ENCODE measurements around the gene DGKH.

- TF ChIP-seq IRF2 (CRISPR knock-in tag; IDR thresholded peaks at IDR 0.05), result no peak
- no peak for TF ChIP-seq REPIN1 (CRISPR knock-in tag; IDR thresholded peaks at IDR 0.05; ENCODE audit: borderline replicate concordance, low read depth)
- no peak for TF ChIP-seq MTF2 (CRISPR knock-in tag; IDR thresholded peaks at IDR 0.05; ENCODE audit: borderline replicate concordance)
- TF ChIP-seq YEATS4 (CRISPR knock-in tag; IDR thresholded peaks at IDR 0.05; ENCODE audit: borderline replicate concordance), result no peak
- TF ChIP-seq FOXK2 (IDR thresholded peaks at IDR 0.05), result no peak
- TF ChIP-seq ZNF138 (CRISPR knock-in tag; IDR thresholded peaks at IDR 0.05; ENCODE audit: low read depth), result no peak
- no peak for TF ChIP-seq ONECUT2 (CRISPR knock-in tag; IDR thresholded peaks at IDR 0.05)
- no peak for TF ChIP-seq ZNF335 (CRISPR knock-in tag; IDR thresholded peaks at IDR 0.05)
- TF ChIP-seq ZNF564 (CRISPR knock-in tag; IDR thresholded peaks at IDR 0.05), result no peak
- no peak for TF ChIP-seq BRF2 (CRISPR knock-in tag; IDR thresholded peaks at IDR 0.05)
- no peak for TF ChIP-seq JARID2 (CRISPR knock-in tag; IDR thresholded peaks at IDR 0.05; ENCODE audit: insufficient replicate concordance)
These were observed 71.4 kb downstream of the DGKH start for GRCh38 chr13:42119875-42120274.
